Ramos (cell line): Measurements from ENCODE around the gene BACE2.
"Not testable (repeated sequence)": the region's sequence is repeated elsewhere in the genome, so short reads cannot be mapped to it uniquely, and the experiment has no call there.

Experiments used
- in situ Hi-C: fragments of 300-500 bp; cut with MboI; formaldehyde crosslinking; loops from one replicate; pipeline ENCODE4 v1.14.3; 2022; ENCODE audit warnings: low sequenced_read_pairs; ENCODE audit not compliant: unreplicated experiment

The BACE2 gene

GRCh38 chr21:41175080-41175479 lies 7.1 kb downstream of the BACE2 start:
- in situ Hi-C loops: no loop called here

DNA sequence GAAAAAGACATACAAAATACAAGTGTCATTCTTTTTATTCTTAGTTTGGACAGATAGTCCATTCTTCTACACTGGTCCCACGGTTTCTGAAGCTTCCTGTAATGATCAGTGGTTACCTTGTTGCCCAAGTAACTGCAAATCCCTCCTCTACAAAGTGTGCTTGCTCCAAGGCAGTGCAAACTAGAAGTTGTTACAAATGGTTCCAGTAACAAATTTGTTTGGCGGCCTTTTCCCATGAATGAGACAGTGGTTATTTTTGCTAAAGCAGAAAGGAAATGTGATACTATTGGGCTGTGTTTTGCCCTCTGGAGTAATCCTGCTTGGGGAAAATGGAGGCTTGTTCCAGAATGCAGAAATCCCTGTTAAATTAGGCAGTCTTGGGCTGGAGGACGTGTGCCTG lies 8.9 kb downstream of the BACE2 start:
- in situ Hi-C loops: no loop called here

- in situ Hi-C loops: no loop called here
These were observed 12.8 kb downstream of the BACE2 start for GRCh38 chr21:41180752-41181151.

- in situ Hi-C loops: no loop called here
These were observed 14.6 kb downstream of the BACE2 start for GRCh38 chr21:41182547-41182946.

GRCh38 chr21:41183575-41183974 lies 15.6 kb downstream of the BACE2 start:
- in situ Hi-C loops: no loop called here

- in situ Hi-C loops: no loop called here
These were observed 17.8 kb downstream of the BACE2 start for GRCh38 chr21:41185802-41186201.

- in situ Hi-C loops: no loop called here
These were observed 19.0 kb downstream of the BACE2 start for GRCh38 chr21:41186755-41187536.

GRCh38 chr21:41187537-41188025 lies 19.6 kb downstream of the BACE2 start:
- in situ Hi-C loops: no loop called here

DNA sequence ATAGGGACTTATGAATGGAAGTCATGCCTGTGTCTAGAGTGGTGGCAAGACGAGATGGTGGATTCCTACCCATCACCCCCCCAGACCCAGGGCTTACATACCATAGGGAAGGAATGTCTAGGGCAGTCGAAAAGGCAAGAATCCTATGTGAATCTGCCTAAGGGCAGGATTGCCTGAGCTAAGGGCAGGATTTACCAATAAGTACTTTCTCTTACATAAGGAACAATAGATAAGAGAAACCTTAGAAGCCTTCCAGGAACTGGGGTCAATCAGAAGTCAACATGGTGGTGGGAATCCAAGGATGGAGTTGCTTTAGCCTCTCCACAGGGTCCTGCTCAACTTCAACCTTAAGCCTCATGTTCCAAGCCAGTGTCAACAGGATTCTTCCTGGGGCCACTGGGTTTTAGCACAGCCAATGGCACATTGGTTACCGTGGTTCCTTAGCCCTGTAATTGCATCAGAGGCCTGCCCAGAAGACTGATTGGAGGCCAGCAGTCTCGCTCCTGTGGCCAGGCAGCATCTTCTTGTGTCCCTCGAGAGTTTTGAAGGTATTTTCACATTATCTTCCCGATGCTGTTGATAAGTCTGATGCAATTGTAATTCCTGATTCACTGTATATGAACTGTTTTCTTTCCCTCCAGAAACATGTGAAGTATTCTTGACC lies 20.7 kb downstream of the BACE2 start:
- in situ Hi-C loops: no loop called here

DNA sequence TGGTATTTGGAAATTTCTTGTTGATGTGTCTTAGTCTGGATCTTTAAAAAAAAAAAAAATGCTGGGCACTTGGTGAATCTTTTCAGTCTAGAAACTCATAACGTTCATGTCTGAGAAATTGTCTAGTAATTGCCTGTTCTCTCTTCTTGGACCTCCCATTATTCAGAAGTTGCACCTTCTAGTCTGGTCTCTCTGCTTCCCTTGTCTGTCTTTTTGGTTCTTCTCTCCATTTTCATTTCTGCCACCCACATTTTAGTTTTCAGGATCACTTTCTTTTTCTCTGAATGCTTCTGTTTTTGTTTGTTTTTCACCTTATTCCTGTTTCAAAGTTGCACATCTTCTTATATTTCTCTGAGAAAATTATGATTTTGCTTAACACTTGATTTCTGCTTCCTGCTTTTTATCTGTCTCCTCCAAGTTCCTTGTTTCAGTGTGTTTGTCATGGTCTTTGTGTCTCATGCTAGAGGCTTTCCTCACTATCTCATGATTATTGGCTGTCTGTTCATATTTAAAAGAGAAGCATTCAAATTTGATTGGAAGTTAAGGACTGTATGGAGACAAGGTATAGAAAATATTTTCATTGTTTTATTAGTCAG lies 21.3 kb downstream of the BACE2 start:
- in situ Hi-C loops: no loop called here

GRCh38 chr21:41192552-41192951 lies 24.6 kb downstream of the BACE2 start:
- in situ Hi-C loops: not testable (repeated sequence)

DNA sequence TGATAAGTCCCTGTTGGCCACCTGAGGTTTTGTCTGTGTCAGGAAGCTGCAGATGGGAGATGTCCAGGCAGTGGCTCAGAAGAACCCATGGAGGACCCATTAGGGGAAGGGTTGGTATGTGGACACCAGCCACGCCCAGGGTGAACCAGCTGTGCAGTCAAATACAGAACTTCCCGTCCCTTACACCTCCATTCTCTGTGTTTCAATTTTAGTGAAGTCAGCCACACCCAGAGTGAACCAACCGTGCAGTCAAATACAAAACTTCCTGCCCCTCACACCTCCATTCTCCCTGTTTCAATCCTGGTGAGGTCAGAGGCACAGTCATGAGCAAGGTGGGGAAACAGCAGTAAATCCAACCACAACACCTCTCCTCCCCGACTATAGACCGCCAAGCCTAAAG lies 27.4 kb downstream of the BACE2 start:
- in situ Hi-C loops: no loop called here

DNA sequence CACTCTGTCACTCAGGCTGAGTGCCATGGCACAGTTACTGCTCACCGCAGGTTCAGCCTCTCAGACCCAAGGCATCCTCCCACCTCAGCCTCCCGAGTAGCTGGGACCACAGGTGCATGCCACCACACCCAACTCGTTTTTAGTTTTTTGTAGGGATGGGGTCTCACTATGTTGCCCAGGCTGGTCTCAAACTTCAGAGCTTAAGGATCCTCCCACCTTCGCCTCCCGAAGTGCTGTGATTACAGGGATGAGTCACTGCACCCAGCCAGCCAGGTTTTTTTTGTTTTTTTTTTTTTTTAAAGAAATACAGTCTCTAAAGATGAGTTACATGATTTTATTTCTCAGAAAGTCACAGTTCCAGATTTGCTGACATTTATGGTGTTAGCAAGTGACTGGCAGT lies 29.0 kb downstream of the BACE2 start:
- in situ Hi-C loops: no loop called here

- in situ Hi-C loops: no loop called here
These were observed 29.6 kb downstream of the BACE2 start for GRCh38 chr21:41197582-41197981.

DNA sequence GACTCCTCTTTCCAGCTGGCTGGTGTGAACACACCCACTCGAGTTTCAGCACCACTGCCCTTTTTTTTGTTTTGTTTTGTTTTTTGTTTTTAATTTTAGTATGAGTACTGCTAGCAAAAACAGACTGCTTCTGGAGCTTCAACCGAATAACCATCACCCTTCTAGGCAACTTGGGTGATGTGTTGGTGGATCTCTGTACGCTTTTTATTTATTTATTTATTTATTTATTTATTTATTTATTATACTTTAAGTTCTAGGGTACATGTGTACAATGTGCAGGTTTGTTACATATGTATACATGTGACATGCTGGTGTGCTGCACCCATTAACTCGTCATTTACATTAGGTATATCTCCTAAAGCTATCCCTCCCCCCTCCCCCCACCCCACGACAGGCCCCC lies 30.7 kb downstream of the BACE2 start:
- in situ Hi-C loops: not testable (repeated sequence)

GRCh38 chr21:41199123-41199522 lies 31.2 kb downstream of the BACE2 start:
- in situ Hi-C loops: no loop called here

- in situ Hi-C loops: no loop called here
These were observed 31.6 kb downstream of the BACE2 start for GRCh38 chr21:41199588-41199987.

DNA sequence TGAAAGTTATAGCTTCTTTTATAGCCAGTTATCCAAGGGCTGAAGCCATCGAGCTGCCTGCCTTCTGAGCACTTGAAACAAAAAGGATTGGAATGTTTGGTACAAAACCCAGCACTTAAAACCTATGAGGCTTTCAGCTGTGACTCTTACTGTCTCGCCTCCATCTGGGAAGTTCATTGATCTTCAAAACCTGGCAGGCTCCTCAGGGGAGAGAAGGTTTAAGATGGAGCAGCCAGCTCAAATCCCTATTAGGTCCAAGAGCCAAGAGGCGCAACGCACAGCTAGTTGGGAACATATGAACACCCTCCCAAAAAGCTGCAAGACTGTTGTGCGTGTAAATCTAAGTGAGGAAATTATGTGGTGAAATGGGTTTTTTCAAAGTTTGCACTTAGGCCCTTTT lies 33.4 kb downstream of the BACE2 start:
- in situ Hi-C loops: no loop called here

DNA sequence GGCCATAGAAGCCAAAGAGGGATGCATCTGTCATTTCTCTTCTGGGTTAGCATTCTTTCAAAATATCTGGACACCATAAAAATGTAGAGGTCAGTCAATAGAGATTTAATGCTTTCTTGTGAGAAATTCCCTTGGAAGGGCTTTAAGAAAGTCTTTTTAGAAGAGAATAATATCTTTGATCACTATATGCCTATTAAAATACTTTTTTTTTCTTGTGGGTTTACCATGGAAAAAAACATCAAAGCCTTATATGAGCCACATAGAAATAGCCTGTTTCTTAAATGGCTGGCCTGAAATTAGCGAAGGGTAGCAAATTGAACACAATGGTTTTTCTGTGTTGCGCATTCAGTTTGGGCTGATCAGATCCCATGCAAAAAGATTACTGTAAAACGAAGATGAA lies 36.8 kb downstream of the BACE2 start:
- in situ Hi-C loops: no loop called here

DNA sequence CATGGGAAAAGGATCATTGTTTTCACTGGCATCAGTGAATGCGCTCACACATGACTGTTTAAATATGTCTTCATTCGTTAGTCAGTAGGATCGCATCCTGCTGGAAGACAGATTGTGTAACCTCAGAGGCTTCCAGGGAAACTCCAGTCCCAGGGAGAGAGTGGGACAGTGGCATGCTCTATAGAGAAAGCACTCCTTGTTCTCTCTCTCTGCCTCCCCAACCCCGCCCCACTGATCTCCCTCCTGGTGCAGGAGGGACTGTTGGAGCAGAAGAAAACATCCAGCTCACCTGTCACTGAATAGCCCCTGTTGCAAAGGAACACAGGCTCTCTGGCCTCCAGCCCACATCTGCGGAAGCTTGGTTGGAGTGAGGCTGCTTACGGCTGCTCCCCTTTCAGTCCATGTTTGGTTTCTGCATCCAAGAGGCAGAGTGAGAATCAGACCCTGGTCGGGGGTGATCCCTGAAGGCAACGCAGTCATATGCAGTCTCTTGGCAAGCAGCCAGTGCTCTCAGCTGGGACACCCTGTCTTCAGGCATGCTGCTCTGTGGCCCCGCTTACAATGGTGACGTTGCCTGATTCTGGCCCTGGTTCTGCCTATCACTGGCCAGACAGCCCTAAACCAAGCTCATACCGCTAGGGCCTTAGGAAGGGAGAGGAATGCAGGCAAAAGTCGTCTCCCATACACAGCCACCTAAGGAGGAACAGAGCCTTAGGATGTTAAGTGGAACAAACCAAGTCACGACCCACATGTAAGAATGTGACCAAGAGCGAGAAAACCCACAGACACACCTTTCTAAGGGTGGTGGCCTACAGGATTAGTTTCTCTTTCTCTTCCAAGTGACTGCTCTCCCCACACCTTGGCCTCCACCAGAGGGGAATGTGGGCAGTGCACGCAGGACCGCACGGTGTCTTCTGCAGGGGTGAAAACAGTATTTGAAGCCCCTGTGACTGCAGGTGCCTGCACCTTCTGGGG lies 39.7 kb downstream of the BACE2 start:
- in situ Hi-C loops: no loop called here
